ENCODE measurements around the gene PCDHB5.
A peak's percentile ranks its signal among the peaks of the same experiment; 100 is the strongest.
"Not testable (repeated sequence)": the region's sequence is repeated elsewhere in the genome, so short reads cannot be mapped to it uniquely, and the experiment has no call there.

PCDHB5 gene

GRCh38 chr5:141135030-141135717, at the start of gene PCDHB5:
TSS of gene PCDHB5 (plus strand) at chr5:141135206. CDS start at chr5:141135435, 229 bp downstream.
- no peak for DNase-seq

- no peak for DNase-seq
Measured at GRCh38 chr5:141094481-141095262, 40.3 kb upstream of the PCDHB5 start, which contains the start of gene PCDHB2. TSS of gene PCDHB2 (plus strand) at chr5:141094615. CDS start at chr5:141094791, 176 bp downstream.

- no peak for DNase-seq
Measured at GRCh38 chr5:141095263-141095641, 39.8 kb upstream of the PCDHB5 start.

GRCh38 chr5:141096181-141096580, 38.8 kb upstream of the PCDHB5 start:
- not testable (repeated sequence) for DNase-seq

- DNase-seq = not testable (repeated sequence)
Measured at GRCh38 chr5:141096586-141096985, 38.4 kb upstream of the PCDHB5 start.

- DNase-seq = no peak
Measured at GRCh38 chr5:141100243-141100805, 34.7 kb upstream of the PCDHB5 start, which contains the start of gene PCDHB3. TSS of gene PCDHB3 (plus strand) at chr5:141100473. CDS start at chr5:141100650, 177 bp downstream.

- no peak for DNase-seq
Measured at GRCh38 chr5:141101059-141101458, 33.9 kb upstream of the PCDHB5 start.

- DNase-seq = not testable (repeated sequence)
Measured at GRCh38 chr5:141102070-141102469, 32.9 kb upstream of the PCDHB5 start.

GRCh38 chr5:141102471-141102870, 32.5 kb upstream of the PCDHB5 start:
- DNase-seq = not testable (repeated sequence)

GRCh38 chr5:141105350-141105749, 29.7 kb upstream of the PCDHB5 start:
- DNase-seq = no peak

- DNase-seq = no peak
Measured at GRCh38 chr5:141119250-141119649, 15.8 kb upstream of the PCDHB5 start.

- peak in 1 of 2 experiments; percentile 33 for DNase-seq
Measured at GRCh38 chr5:141121563-141121962, 13.4 kb upstream of the PCDHB5 start, which contains the start of gene PCDHB4. TSS of gene PCDHB4 (plus strand) at chr5:141121818. CDS start at chr5:141121999, 181 bp downstream.

- no peak for DNase-seq
Measured at GRCh38 chr5:141121985-141122384, 13.0 kb upstream of the PCDHB5 start.

GRCh38 chr5:141123396-141124135, 11.4 kb upstream of the PCDHB5 start:
- not testable (repeated sequence) for DNase-seq

- DNase-seq = no peak
Measured at GRCh38 chr5:141127305-141127704, 7.7 kb upstream of the PCDHB5 start.

GRCh38 chr5:141135718-141136266, 786 bp downstream of the PCDHB5 start:
- no peak for DNase-seq

GRCh38 chr5:141137346-141137745, 2.3 kb downstream of the PCDHB5 start:
- not testable (repeated sequence) for DNase-seq

- DNase-seq = no peak
Measured at GRCh38 chr5:141149812-141150211, 14.8 kb downstream of the PCDHB5 start, which contains the start of gene PCDHB6. TSS of gene PCDHB6 (plus strand) at chr5:141150057. CDS start at chr5:141150258, 201 bp downstream.

GRCh38 chr5:141150224-141150992, 15.4 kb downstream of the PCDHB5 start:
- DNase-seq = no peak

- no peak for DNase-seq
Measured at GRCh38 chr5:141150993-141151325, 16.0 kb downstream of the PCDHB5 start.

GRCh38 chr5:141151632-141152031, 16.6 kb downstream of the PCDHB5 start:
- DNase-seq = not testable (repeated sequence)

GRCh38 chr5:141152096-141152495, 17.1 kb downstream of the PCDHB5 start:
- DNase-seq = not testable (repeated sequence)

All from NCI-H187 (cell line).